GM20000 (cell line): Measurements from ENCODE around the gene NAV2.

Experiments used
- DNase-seq: peaks from one replicate; pipeline ENCODE4 v3.0.0; 2012; ENCODE audit warnings: low spot score
- TF ChIP-seq, protein P1 (sequence below): IDR thresholded peaks from 2 replicates; pipeline ENCODE4 v1.5.1; 2012; ENCODE audit warnings: mild to moderate bottlenecking, control low read depth; ENCODE audit errors: extremely low read depth, missing control alignments

Gene NAV2

DNA sequence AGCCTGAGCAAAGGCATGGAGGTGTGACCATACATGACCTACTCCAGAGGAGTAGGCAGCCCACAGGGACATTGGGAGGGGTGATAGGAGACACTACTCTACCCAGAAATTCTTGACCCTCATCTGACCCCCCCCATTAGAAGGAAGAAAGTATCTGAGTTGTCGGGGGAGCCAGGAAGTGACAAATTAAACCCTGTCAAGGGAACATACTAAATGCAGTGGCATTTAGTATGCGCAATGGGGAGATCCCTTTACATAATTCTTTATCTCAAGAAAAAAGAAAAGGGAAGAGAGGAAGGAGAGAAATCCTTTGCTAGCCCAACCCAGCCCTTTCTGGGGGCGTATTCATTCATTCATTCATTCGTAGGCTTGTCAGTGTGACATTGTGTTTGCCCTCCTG lies 58.8 kb downstream of the NAV2 start:
- TF ChIP-seq, protein P1, sequence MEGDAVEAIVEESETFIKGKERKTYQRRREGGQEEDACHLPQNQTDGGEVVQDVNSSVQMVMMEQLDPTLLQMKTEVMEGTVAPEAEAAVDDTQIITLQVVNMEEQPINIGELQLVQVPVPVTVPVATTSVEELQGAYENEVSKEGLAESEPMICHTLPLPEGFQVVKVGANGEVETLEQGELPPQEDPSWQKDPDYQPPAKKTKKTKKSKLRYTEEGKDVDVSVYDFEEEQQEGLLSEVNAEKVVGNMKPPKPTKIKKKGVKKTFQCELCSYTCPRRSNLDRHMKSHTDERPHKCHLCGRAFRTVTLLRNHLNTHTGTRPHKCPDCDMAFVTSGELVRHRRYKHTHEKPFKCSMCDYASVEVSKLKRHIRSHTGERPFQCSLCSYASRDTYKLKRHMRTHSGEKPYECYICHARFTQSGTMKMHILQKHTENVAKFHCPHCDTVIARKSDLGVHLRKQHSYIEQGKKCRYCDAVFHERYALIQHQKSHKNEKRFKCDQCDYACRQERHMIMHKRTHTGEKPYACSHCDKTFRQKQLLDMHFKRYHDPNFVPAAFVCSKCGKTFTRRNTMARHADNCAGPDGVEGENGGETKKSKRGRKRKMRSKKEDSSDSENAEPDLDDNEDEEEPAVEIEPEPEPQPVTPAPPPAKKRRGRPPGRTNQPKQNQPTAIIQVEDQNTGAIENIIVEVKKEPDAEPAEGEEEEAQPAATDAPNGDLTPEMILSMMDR, result no peak
- no peak for DNase-seq

DNA sequence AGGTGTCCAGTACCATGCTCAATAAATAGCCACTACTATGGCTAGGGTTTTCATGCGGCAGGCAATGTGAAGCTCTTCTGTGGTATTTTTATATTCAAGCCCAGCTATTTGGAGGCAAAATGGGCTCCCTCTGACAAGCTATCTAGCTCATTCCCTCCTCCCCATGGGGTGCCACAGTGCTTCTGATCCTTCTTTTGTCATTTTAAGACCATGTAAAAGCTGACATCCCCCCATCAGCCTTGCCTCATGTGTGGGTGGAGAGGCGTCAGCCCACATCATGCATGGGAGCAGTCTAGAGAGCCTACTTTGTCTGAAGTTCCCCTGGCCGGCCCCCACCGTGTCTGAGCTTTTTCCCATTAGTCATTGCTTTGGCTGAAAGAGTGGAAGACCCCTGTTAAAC lies 59.8 kb downstream of the NAV2 start:
- DNase-seq, result no peak
- TF ChIP-seq, protein P1, result no peak

DNA sequence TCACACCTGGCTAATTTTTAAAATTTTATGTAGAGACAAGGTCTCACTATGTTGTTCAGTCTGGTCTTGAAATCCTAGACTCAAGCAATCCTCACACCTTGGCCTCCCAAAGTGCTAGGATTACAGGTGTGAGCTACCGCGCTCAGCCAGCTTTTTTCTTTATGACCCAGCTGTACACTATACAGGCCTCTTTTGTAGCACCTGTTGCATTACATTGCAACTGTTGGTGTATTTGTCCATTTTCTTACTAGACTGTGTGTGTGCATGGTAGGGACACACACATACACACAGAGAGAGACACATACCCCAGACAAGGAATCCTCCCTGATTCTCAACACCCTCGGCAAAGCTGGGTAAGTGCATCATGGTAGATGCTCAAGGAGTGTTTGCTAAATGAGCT lies 61.7 kb downstream of the NAV2 start:
- DNase-seq, result no peak
- TF ChIP-seq, protein P1, result no peak

DNA sequence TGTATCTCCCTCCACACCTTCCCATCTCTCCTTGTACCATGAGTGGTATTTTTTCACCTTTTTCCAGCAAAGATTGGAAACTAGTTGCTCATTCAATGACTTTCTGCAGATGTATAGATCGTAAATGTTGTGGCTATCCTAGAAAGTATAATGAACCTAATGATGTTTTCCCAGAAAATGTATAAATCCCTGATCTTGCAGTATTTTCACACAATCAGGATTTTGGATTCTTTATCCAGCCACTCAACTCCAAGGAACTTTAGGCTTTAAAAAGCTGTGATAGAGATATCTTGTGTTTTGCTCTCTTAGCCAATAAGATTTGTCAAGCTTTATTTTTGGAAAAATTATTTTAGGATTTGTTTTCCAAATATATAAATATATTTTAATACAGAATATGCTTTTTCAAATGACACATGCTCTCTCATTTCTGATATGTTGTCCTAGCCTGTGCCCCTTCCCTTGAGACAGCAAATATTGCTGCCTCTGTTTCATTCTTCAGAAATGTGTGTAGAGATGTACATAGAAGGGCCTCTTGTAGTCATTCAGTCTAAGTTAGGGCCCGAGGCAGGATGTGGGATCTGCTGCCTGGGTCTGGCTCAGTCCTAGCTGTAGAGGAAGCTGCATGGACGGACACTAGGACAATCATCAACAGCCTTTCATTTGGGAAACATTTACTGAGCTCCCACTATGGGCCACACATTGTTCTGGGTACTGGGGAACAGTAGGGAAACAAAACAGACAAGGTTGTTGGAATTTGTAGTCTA lies 62.4 kb downstream of the NAV2 start:
- DNase-seq, result no peak
- TF ChIP-seq, protein P1, result no peak

DNA sequence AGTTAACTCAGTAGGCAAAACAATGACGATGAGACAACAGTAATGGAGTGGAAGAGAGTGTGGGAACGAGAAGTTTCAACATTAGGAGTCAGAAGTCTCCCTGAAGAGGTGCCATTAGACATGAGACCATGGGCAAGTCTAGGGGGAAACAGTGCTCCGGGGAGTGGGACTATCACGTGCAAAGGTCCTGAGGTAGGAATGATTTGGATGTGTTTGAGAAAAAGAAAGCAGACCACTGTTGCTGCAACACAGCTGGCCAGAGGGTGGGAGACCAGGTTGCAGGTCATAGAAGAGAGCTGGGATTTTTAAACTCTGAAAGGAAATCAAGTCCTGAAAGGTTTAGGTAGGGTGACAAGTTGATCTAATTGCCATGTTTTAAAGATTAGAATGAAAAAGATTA lies 63.0 kb downstream of the NAV2 start:
- DNase-seq, result no peak
- TF ChIP-seq, protein P1, result no peak

DNA sequence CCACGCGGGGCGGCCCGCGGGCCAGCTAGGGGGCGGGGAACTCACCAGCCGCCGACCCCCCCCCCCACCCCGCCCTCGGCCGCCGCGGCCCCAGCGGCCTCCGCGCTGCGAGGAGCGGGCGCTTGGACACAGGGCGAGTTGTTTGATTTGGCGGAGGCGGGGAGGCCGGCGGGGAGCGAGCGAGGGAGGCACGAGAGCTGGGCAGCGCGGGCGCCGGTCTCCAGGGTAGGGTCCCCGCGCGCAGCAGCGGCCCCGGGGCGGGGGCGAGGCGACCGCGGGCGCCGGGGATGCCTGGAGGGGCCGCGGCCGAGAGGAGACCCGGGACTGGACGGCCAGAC lies 64.4 kb downstream of the NAV2 start:
- TF ChIP-seq, protein P1, result no peak
- DNase-seq, result peak; percentile 70

DNA sequence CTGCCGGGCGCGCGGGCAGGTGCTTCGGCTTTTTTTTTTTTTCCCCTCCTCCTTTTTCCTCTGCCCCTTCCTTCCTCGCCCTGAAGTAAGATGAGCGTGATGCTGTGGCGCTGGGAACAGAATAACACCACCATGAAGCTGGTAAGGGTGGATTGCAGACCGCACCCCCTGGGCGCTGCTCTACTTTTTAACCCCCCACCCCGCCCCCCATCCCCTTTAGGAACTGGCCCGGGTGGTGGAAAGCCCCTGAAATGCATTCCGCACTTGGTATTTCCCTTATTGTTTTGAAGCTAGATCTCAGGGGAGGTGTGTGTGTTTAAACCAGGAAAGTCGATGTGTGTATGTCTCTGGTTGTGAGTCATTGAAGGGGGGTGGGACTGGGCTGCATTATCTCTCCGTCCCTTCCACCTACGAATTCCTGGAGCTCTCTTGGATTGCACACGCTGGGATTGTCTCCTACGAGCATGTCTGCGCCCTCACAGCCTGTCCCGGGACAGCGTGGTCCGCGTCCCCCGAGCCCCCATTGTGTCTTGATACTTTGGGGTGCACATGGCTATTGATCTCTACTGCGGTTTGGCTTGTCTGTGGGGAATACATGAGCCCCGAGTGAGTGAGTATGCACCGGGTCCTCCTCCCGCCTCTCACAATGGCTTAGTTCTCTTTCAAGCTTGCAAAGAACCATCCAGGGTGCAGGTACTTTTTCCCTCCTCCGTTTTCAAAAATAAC lies 64.9 kb downstream of the NAV2 start:
- DNase-seq, result peak; percentile 83
- TF ChIP-seq, protein P1, result no peak
